GM18951 (cell line): ENCODE data around the gene ERBB3.
"Not testable (repeated sequence)": the region's sequence is repeated elsewhere in the genome, so short reads cannot be mapped to it uniquely, and the experiment has no call there.

ENCODE experiments used
- POLR2A ChIP-seq: IDR thresholded peaks from 4 replicates; pipeline ENCODE4 v1.6.1; 2011; ENCODE audit warnings: mild to moderate bottlenecking; ENCODE audit not compliant: insufficient read length, insufficient read depth; ENCODE audit errors: extremely low read depth
- in situ Hi-C: fragments of 300-500 bp; cut with MboI; formaldehyde crosslinking; loops from one replicate; pipeline ENCODE4 v1.12.0; 2022; ENCODE audit warnings: low sequenced_read_pairs, mixed read lengths, inconsistent platforms; ENCODE audit not compliant: unreplicated experiment

Gene ERBB3

GRCh38 chr12:56110571-56110970 is 30.6 kb downstream of the ERBB3 start:
- in situ Hi-C loops = no loop called here

GRCh38 chr12:56114084-56114483 is 34.1 kb downstream of the ERBB3 start:
- no peak for TF ChIP-seq POLR2A
- in situ Hi-C loops = no loop called here

More at GRCh38 chr12:56110571-56110970, 30.6 kb downstream of the ERBB3 start:
- TF ChIP-seq POLR2A = no peak

GRCh38 chr12:56115329-56115728 is 35.4 kb downstream of the ERBB3 start:
- in situ Hi-C loops = no loop called here
- no peak for TF ChIP-seq POLR2A

- in situ Hi-C loops = no loop called here
- TF ChIP-seq POLR2A = peak; percentile 99
These were observed 36.5 kb downstream of the ERBB3 start, which contains the start of gene RPL41 for GRCh38 chr12:56116267-56117081. Gene RPL41, plus strand, starts transcription at chr12:56116633.

- in situ Hi-C loops = not testable (repeated sequence)
These were observed 37.2 kb downstream of the ERBB3 start for GRCh38 chr12:56117082-56117706.

- in situ Hi-C loops = no loop called here
- TF ChIP-seq POLR2A = peak; percentile 97
These were observed 38.1 kb downstream of the ERBB3 start, which contains the start of gene ZC3H10 for GRCh38 chr12:56117778-56118687. Gene ZC3H10, plus strand, starts transcription at chr12:56118266. Its CDS starts 2,297 bp downstream, at chr12:56120563.

- in situ Hi-C loops = no loop called here
- TF ChIP-seq POLR2A = no peak
These were observed 38.9 kb downstream of the ERBB3 start for GRCh38 chr12:56118688-56119357.

- no peak for TF ChIP-seq POLR2A
- in situ Hi-C loops = no loop called here
These were observed 39.4 kb downstream of the ERBB3 start for GRCh38 chr12:56119361-56119796.

GRCh38 chr12:56120158-56120846 is 40.3 kb downstream of the ERBB3 start:
- in situ Hi-C loops = no loop called here
- TF ChIP-seq POLR2A = no peak

GRCh38 chr12:56121204-56121870 is 41.4 kb downstream of the ERBB3 start:
- no peak for TF ChIP-seq POLR2A
- in situ Hi-C loops = no loop called here

- TF ChIP-seq POLR2A = no peak
- in situ Hi-C loops = no loop called here
These were observed 42.7 kb downstream of the ERBB3 start for GRCh38 chr12:56122637-56123036.
